Suppressor macrophage (primary cell): Measurements from ENCODE around the gene CDC42BPA.
A peak's percentile ranks its signal among the peaks of the same experiment; 100 is the strongest.
"Not testable (repeated sequence)": the region's sequence is repeated elsewhere in the genome, so short reads cannot be mapped to it uniquely, and the experiment has no call there.

Experiments used
- DNase-seq, 4 experiments: peaks; one replicate each; pipeline ENCODE4 v3.0.0-alpha.2; 2020 to 2022

Gene CDC42BPA

DNA sequence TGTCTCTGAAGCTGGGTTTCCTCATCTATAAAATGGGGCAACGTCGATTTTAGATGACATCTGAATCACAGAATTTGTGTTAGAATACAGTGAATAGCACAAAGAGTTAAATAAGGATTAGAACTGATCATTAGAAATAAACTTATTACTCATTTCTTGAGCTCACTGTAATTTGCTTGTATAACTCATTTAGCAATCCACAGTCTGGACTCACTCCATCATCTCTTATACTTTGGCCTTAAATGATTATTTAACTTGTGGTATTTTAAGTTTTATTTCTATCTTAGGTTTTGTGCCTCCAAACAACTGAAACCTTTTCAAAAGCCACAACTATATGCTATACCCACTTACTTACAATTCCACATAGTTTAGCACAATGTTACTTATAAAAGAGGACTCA is 128.0 kb downstream of the CDC42BPA start:
- no peak for DNase-seq

- no peak for DNase-seq
Observed at GRCh38 chr1:227185291-227185690, 133.0 kb downstream of the CDC42BPA start.

DNA sequence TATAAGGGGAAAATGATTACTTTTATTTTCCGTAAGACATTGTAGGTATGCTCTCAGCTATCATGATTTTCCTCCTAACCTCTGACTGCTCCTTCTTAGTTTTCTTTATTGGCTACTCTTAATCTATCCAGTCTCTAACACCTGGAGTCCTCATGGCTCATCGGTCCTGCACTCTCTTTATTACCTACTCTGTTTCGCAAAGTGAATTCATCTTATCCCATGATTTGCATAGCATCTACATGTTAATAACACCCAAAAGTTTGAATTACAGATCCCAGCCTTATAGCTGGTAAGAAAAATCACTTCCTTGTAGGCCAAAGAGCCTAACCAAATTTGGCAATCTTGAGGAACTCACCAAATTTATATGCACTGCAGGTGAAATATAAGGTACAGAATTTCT is 136.3 kb downstream of the CDC42BPA start:
- no peak for DNase-seq

DNA sequence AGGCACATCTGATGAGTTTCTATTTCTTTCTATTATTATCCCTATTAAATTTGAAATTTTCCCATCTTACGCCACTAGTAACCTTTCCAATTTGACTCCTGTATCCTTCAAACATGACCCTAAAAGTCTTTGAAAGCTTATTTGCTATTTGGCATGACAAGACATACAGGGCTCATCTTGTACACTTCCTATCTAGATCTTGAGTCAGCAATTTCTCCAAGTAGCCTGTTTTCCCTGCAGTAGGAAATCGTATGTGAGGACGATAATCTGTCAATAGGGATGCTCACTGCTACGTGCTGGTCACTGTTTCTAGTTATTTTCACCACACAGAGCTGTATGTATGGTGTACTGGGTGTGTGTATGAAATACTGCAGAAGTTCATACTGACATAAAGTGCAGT is 142.7 kb downstream of the CDC42BPA start:
- DNase-seq: no peak

DNA sequence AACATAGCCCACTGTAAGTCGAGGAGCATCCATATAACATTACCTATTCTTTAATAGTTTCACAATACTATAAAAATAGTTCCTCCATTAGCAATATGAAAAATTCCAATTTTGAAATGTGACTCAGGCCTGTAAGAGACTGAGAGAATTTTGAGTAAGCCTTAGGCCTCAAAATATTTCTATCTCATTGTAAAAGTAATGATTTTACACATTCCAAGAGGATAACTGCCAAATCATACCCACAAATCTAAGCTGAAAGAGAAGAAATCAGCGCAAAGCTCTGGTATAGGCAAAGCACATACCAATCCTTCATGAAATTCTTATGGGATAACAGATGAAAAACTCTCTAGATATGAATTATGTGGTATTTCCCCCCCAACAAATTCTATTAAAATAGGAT is 144.1 kb downstream of the CDC42BPA start:
- DNase-seq: no peak

DNA sequence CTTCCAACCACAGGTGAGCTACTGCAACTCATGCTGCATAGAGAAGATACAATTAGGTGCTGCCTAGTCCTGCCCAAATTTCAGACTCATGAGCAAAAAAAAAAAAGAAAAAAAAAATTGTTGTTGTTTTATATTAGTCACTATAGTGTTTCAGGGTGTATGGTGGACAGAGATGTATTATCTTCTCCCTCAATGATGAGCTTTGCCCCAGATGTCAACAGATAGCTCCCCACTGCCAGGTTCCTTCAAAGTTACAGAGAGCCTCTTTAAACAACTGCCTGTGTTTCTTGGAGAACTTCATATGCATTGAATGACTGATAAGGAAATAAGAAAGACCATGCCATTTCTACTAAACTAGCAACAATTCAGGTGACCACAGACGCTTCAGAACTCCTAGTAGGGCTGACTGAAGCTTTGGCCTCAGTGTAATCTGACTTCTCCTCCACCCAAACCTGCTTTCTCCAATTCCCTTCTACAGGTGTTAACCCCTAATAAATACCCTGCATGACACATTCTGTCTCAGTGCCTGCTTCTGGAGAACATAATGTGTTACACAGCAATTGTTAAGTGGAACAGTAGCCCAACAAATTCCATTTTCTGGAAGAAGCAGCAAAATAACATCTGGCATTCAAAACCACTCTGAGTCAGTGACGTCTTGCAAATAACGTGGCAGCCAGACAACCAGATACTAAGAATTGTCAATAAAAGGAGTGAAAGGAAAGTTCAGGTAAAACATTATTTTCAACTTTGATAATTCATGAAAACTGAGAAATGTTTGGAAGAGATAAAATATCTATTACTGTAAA is 147.7 kb downstream of the CDC42BPA start:
- no peak for DNase-seq

DNA sequence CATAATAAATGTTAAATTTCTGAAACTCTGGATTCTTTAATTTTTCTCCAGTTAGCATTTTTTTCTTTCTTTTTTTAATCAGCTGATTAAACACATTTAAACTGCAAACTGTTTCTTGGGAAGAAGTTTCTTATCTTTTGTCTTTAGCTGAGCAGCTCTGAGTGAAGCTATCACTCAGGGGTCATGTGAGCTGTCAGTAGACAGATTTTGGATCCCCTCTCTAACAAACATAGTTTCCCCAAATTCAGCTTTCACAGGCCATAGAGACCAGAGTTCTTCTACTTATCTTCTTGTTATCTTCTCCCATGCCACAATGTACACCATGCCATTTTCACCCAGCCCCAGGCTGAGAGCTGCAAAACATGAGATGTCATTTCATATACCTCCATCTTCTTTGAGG is 148.9 kb downstream of the CDC42BPA start:
- DNase-seq: no peak

GRCh38 chr1:227167276-227168101 is 150.8 kb downstream of the CDC42BPA start:
- DNase-seq: peak in 2 of 4 experiments; percentile 2 to 27

DNA sequence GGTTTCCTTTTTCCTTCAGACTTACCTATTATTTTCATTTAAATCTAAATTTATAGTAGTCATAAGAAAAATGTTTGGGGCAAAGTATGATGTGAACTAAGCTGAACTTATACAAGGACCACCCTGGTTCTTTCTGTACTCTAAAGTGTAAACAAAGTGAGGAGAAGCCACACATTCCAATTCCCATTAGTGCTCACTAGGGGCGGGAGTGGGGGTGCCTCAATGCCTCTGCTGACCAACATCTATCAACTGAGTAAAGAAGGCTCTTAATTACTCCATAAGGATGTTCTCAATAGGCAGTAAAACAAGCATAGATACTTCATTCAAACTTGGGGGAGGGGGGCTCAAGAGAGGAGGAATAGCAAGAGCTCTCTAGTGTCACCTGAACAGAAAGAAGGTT is 151.7 kb downstream of the CDC42BPA start:
- no peak for DNase-seq

GRCh38 chr1:227161470-227161869 is 156.8 kb downstream of the CDC42BPA start:
- DNase-seq: no peak

GRCh38 chr1:227156520-227156919 is 161.8 kb downstream of the CDC42BPA start:
- DNase-seq: no peak

DNA sequence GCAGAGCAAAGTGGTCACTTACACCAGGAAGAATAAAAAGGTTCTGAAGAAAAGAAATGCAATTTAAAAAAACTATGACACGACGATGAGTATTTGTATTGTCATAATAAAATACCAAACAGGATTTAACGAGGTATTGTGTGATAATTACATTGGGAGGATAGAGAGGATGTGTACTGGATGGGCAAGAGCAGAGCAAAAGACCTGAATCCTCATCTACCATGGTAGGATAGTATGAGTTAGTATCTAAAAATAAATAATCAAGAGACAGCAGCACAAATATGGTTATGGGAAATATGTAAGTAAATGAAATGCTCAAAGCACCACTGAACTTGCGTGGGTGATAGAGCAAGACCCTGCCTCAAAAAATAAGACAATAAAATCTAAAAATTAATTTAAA is 162.6 kb downstream of the CDC42BPA start:
- no peak for DNase-seq

DNA sequence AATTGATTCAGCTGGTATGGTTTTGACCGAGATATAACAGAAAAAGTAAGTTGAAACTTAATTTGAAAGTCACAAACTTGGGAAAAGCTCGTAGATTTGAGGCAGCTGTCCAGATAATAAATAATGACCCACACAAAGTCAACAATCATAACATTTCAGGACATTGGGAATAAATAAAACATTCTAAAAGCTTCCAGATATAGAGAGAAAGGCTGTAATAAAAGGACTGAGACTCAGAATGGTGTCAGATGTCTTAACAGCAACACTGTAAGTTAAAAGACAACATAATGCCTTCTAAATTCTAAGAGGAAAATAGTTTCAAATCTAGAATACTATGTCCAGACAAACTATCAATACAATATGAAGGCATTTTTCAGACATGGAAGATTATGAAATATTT is 163.3 kb downstream of the CDC42BPA start:
- no peak for DNase-seq

GRCh38 chr1:227152525-227152924 is 165.8 kb downstream of the CDC42BPA start:
- DNase-seq: no peak

- DNase-seq: no peak
Observed at GRCh38 chr1:227140376-227140775, 177.9 kb downstream of the CDC42BPA start.

DNA sequence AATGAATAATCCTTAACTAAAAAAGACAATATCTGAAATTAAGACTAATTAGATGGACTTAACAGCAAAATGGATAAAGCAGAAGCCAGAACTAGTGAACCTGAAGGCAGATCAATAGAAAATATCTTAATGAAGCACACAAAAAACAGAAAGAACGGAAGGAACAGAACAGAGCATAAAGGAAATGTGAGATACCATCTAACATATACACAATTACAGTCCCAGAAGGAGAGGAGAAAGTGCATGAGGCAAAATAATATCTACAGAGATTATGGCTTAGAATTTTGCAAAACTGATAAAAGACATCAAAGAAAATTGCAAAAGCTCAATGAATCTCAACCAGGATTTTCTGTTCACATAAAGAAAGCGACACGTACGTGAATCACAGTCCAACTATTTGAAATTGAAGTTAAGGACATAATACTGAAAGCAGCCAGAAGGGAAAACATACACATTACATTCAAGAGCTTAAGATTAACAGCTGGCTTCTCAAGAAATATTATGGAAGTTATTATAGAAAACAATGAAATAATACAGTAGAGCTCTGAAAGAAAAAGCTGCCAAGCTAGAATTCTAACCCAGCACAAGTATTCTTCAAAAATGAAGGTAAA is 182.0 kb downstream of the CDC42BPA start:
- DNase-seq: no peak

DNA sequence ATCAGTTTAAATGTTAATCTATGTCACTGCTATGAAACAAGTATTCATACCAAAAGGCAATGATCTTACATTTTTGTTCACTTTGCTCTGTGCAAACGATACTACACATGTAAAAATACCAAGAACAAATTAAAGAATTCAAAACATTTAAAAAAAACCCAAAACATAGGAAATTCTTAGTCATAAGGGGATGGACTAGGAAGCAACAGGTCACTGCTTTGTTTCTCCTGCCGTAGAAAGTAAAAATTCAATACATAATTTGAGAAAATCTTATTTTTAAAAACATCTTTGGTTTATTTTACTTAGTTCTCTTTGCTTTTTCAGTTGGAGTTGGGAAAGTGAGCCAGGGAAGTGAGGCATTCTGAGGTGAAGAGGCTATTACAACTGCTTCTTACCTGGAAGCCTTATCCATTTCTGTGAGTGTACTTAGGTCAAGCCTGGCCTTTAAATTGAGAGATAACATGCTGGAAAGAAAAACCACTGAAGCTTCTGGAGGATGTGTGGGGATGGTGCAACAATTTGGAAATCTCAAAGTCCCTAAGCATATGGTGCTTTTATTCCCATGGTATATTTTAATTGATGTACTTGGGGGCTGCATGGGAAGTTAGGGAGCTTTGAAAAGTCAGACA is 183.5 kb downstream of the CDC42BPA start:
- DNase-seq: no peak

GRCh38 chr1:227132695-227133094 is 185.6 kb downstream of the CDC42BPA start:
- DNase-seq: not testable (repeated sequence)

DNA sequence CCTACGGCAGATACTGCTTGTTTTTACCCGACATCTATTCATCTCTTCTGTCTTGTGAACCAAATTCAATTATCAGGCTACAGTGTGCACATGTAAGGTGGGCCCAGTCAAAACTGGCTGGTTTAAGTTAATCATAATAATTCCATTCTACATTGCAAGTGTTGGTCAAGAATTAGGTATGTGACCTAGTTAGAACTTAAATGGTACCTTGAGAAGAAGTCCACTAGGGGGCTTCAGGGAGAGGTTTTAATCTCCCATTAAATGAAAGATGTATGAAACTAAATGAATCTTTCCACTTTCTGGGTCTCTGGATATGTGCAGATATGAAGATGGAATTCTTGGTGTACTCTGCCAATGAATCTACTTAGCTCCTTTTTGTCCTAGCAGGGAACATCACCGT is 187.1 kb downstream of the CDC42BPA start:
- peak in 3 of 4 experiments; percentile 10 to 13 (median 10) for DNase-seq

GRCh38 chr1:227127891-227128290 is 190.4 kb downstream of the CDC42BPA start:
- DNase-seq: no peak

DNA sequence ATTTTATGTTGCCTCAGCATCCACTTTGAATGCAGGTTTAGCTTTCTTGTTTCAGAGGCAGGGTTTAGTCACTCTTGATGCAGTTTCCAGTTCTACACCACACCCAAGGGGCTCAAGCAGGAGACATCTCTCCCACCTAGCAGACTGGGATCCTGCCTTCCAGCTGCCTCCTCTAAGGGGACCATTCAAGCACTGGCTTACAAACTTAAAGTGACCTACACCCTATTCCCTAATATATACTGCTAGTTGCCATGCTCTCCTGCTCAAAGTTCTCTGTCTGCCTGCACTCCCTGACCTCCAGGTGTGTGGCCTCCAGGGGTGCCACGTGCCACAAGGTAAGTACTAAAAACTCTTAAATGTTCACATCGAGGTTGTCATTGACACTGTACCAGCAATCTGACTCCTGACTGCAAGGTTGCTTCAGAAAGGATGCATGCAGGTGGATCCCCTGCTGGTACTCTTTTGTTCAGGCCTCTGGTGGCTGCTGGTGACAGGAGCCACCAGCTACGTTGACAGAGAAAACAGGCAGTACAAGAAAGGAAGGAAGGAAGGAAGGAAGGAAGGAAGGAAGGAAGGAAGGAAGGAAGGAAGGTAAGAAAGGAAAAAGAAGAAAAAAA is 192.3 kb downstream of the CDC42BPA start:
- DNase-seq: no peak

DNA sequence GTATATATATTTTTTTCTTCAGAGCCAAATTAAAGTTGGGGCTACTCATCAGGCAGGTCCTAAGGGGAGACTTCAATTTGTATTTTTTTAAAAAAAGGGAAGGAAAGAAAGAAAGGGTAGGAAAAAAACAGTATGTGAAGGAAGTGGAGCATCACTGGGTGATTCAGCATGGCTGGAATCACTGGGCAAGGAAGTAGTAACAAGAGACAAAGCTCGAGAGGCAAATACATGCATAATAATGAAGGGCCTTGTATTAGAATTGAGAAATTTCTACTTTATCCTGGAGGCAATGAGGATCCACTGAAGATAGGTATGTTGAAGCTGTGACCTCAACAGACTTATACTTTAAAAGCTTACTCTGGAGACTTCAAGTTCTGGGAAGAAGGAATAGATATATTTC is 193.8 kb downstream of the CDC42BPA start:
- DNase-seq: no peak

DNA sequence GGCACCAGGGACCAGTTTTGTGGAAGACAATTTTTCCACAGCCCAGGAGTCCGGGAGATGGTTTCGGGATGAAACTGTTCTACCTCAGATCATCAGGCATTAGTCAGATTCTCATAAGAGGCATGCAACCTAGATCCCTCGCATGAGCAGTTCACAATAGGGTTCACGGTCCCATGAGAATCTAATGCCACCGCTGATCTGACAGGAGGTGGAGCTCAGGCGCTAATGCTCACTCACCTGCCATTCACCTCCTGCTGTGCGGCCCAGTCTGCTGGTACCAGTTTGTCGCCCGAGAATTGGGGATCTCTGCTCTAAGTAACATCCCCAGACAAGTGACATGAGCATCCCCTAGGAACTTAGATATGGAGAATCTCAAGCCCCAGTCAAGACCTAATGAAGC is 197.5 kb downstream of the CDC42BPA start:
- DNase-seq: no peak
